HEK293T (cell line): Measurements from ENCODE around the gene OGA.

Source experiments
- CTCF ChIA-PET: fragments of 350-600 bp; formaldehyde crosslinking; extraction: SDS; loops from one replicate; lab custom pipeline; 2021; ENCODE audit warnings: antibody characterized with exemption, inconsistent platforms; lab: Yijun Ruan, JAX
- POLR2A ChIA-PET: fragments of 350-600 bp; formaldehyde crosslinking; extraction: SDS; loops from one replicate; lab custom pipeline; 2020; ENCODE audit warnings: antibody characterized with exemption, inconsistent platforms; lab: Yijun Ruan, JAX
- DNase-seq: peaks from one replicate; pipeline ENCODE4 v3.0.0; 2012; ENCODE audit warnings: mixed read lengths; ENCODE audit errors: extremely low spot score
- ELF4 ChIP-seq: fragments of 450-650 bp; IDR thresholded peaks from 2 replicates; pipeline ENCODE4 v1.6.1; 2017; ENCODE audit warnings: antibody characterized with exemption
- FOXA1 ChIP-seq: fragments of 450-650 bp; IDR thresholded peaks from 2 replicates; pipeline ENCODE4 v1.6.1; 2016; ENCODE audit warnings: mild to moderate bottlenecking

OGA gene

DNA sequence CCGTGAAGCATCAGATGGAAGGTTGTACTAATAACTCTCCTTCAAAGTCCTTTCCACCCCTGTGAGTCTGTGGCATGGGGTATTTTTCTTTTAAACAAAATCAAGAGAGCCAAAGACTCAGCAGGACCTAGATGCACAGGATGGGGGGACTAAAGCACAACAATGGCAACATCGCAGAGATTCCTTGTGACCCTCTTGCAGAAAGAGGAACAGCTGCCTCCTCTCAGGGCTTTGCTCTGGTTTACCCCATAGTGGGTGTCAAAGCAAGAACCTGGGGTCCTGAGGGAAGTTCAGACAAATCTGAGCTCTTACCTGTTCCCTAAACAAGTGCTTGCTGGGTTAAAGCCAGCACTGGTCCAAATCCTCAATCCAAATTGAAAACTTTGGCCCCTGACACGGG, 81.6 kb downstream of the OGA start:
- no peak for TF ChIP-seq FOXA1
- TF ChIP-seq ELF4: no peak
- ChIA-PET POLR2A (no interaction called here), CTCF (interaction anchor here (0.6 kb wide), 1 partner anchor 11 kb away, joined by 3 read pairs; no protein-coding TSS in a partner anchor)
- no peak for DNase-seq
